ENCODE data around the gene ERCC6.

GRCh38 chr10:49471532-49471931, 67.4 kb downstream of the ERCC6 start:
- no peak for TF ChIP-seq CTCF (IDR thresholded peaks at IDR 0.05)
- no peak for TF ChIP-seq POLR2A (IDR thresholded peaks at IDR 0.05)
